IMR-90 (cell line): Measurements from ENCODE around the gene RPTOR. TPM values are rescaled to one million over a fixed set of nuclear protein-coding genes. Genes with fewer than 3 reads are reported as not detected.

ENCODE experiments used
- ATAC-seq: fragments of 200-7000 bp; cut with Tn5 transposase; 2 replicates; pipeline ENCODE4 v1.9.1; 2020; ENCODE audit warnings: low read depth, mild to moderate bottlenecking, moderate library complexity
- BruUV-seq: library from RNA; stranded (reverse); fragments of 400-500 nt; replicated peaks from 2 replicates; lab custom pipeline; 2021; lab: Mats Ljungman, UMichigan
- CTCF ChIA-PET: fragments of 300-600 bp; formaldehyde crosslinking; extraction: SDS; loops from one replicate; lab custom pipeline; 2021; ENCODE audit warnings: antibody characterized with exemption; lab: Yijun Ruan, JAX
- POLR2A ChIA-PET: fragments of 300-600 bp; sonication (Branson Sonifier 250); formaldehyde crosslinking; loops from one replicate; lab custom pipeline; 2022; ENCODE audit warnings: antibody characterized with exemption; ENCODE audit not compliant: unreplicated experiment; lab: Charles Lee
- DNase-seq: peaks from one replicate; pipeline ENCODE4 v3.0.0; 2013
- H2AFZ ChIP-seq: replicated peaks from 2 replicates; pipeline ENCODE3; 2013; ENCODE audit warnings: low read length, mild to moderate bottlenecking; ENCODE audit not compliant: poor library complexity
- H2AK5ac ChIP-seq: 2 replicates; pipeline ENCODE4 v1.6.1; 2013; ENCODE audit warnings: low read depth, low read length, inconsistent platforms
- H2AK9ac ChIP-seq: replicated peaks from 2 replicates; pipeline ENCODE3; 2013; ENCODE audit warnings: mild to moderate bottlenecking, low read depth, low read length, moderate library complexity; ENCODE audit not compliant: poor library complexity
- H2BK120ac ChIP-seq: 2 replicates; pipeline ENCODE4 v1.6.1; 2013; ENCODE audit warnings: low read depth, low read length, inconsistent platforms
- H2BK15ac ChIP-seq: 3 replicates; pipeline ENCODE4 v1.6.1; 2013; ENCODE audit warnings: low read depth, low read length, inconsistent platforms
- H2BK20ac ChIP-seq: 2 replicates; pipeline ENCODE4 v1.6.1; 2013; ENCODE audit warnings: low read depth, mild to moderate bottlenecking, inconsistent platforms, low read length, moderate library complexity
- H2BK5ac ChIP-seq: 2 replicates; pipeline ENCODE4 v1.6.1; 2013; ENCODE audit warnings: mild to moderate bottlenecking, low read depth, low read length, inconsistent platforms; ENCODE audit not compliant: poor library complexity, severe bottlenecking
- H3K14ac ChIP-seq: replicated peaks from 2 replicates; pipeline ENCODE4 v1.6.1; 2013; ENCODE audit warnings: low read depth, low read length, inconsistent platforms
- H3K18ac ChIP-seq: 2 replicates; pipeline ENCODE4 v1.6.1; 2013; ENCODE audit warnings: low read depth, low read length, control low read depth
- H3K23ac ChIP-seq: 2 replicates; pipeline ENCODE4 v1.6.1; 2013; ENCODE audit warnings: low read depth, low read length, inconsistent platforms
- H3K27ac ChIP-seq: 2 replicates; pipeline ENCODE4 v1.5.1; 2013; ENCODE audit warnings: mild to moderate bottlenecking, control low read depth, low read length; ENCODE audit not compliant: insufficient read depth
- H3K27me3 ChIP-seq: 2 replicates; pipeline ENCODE4 v1.6.1; 2013; ENCODE audit warnings: low read length; ENCODE audit not compliant: control insufficient read depth, insufficient read depth
- H3K36me3 ChIP-seq: 2 replicates; pipeline ENCODE4 v1.6.1; 2013; ENCODE audit warnings: low read length, mixed read lengths; ENCODE audit not compliant: control insufficient read depth, insufficient read depth
- H3K4ac ChIP-seq: 2 replicates; pipeline ENCODE4 v1.6.1; 2013; ENCODE audit warnings: low read depth, low read length, inconsistent platforms
- H3K4me1 ChIP-seq: 2 replicates; pipeline ENCODE4 v1.6.1; 2013; ENCODE audit warnings: low read length, mixed read lengths; ENCODE audit not compliant: control insufficient read depth, insufficient read depth
- H3K4me2 ChIP-seq: 2 replicates; pipeline ENCODE4 v1.6.1; 2013; ENCODE audit warnings: low read depth, mild to moderate bottlenecking, control low read depth, low read length, moderate library complexity
- H3K4me3 ChIP-seq: 2 replicates; pipeline ENCODE4 v1.5.1; 2013; ENCODE audit warnings: low read depth, mild to moderate bottlenecking, control low read depth, low read length, moderate library complexity; ENCODE audit not compliant: insufficient read depth
- H3K56ac ChIP-seq: 2 replicates; pipeline ENCODE4 v1.6.1; 2013; ENCODE audit warnings: low read length, inconsistent platforms; ENCODE audit not compliant: insufficient read depth; ENCODE audit errors: extremely low read depth
- H3K79me1 ChIP-seq, 2 experiments: 2 replicates each; pipeline ENCODE4 v1.6.1; 2013; ENCODE audit warnings: low read length in 2 of 2, inconsistent platforms in 1 of 2, low read depth in 1 of 2
- H3K9ac ChIP-seq: 2 replicates; pipeline ENCODE4 v1.6.1; 2013; ENCODE audit warnings: low read depth, low read length, control low read depth
- H3K9me1 ChIP-seq: 2 replicates; pipeline ENCODE4 v1.6.1; 2013; ENCODE audit warnings: low read length, inconsistent platforms; ENCODE audit not compliant: insufficient read depth
- H3K9me3 ChIP-seq: 2 replicates; pipeline ENCODE4 v1.6.1; 2013; ENCODE audit warnings: low read length; ENCODE audit not compliant: control insufficient read depth, insufficient read depth
- H4K20me1 ChIP-seq: 2 replicates; pipeline ENCODE4 v1.6.1; 2013; ENCODE audit warnings: low read length, inconsistent platforms; ENCODE audit not compliant: insufficient read depth
- H4K5ac ChIP-seq: 2 replicates; pipeline ENCODE4 v1.6.1; 2013; ENCODE audit warnings: mild to moderate bottlenecking, low read depth, low read length, control low read depth
- H4K8ac ChIP-seq, 2 experiments: 2 replicates each; pipeline ENCODE4 v1.6.1; 2013; ENCODE audit warnings: low read depth in 2 of 2, low read length in 2 of 2, control low read depth in 1 of 2, inconsistent platforms in 1 of 2
- H4K91ac ChIP-seq: 2 replicates; pipeline ENCODE4 v1.6.1; 2013; ENCODE audit warnings: low read depth, low read length, inconsistent platforms; ENCODE audit not compliant: insufficient read depth
- BHLHE40 ChIP-seq: fragments of 150-350 bp; IDR thresholded peaks from 2 replicates; pipeline ENCODE4 v1.6.1; 2016; ENCODE audit warnings: mild to moderate bottlenecking, low read depth, low read length
- CHD1 ChIP-seq: IDR thresholded peaks from 2 replicates; pipeline ENCODE4 v1.6.1; 2012; ENCODE audit warnings: low read depth, low read length, improper control_type of control experiment
- FOS ChIP-seq: fragments of 150-350 bp; IDR thresholded peaks from 2 replicates; pipeline ENCODE4 v1.6.1; 2016; ENCODE audit warnings: low read depth, low read length
- MAFK ChIP-seq: IDR thresholded peaks from 2 replicates; pipeline ENCODE4 v1.6.1; 2012; ENCODE audit warnings: low read depth, low read length, improper control_type of control experiment
- MAZ ChIP-seq: IDR thresholded peaks from 2 replicates; pipeline ENCODE4 v1.6.1; 2012; ENCODE audit warnings: low read depth, mild to moderate bottlenecking, low read length, improper control_type of control experiment, moderate library complexity, borderline replicate concordance
- MXI1 ChIP-seq: IDR thresholded peaks from 2 replicates; pipeline ENCODE4 v1.6.1; 2012; ENCODE audit warnings: low read depth, mild to moderate bottlenecking, low read length, moderate library complexity, borderline replicate concordance
- NFE2L2 ChIP-seq: fragments of 150-350 bp; IDR thresholded peaks from 2 replicates; pipeline ENCODE4 v1.6.1; 2016; ENCODE audit warnings: low read depth, mild to moderate bottlenecking, low read length
- RAD21 ChIP-seq: IDR thresholded peaks from 2 replicates; pipeline ENCODE4 v1.6.1; 2012; ENCODE audit warnings: low read length, improper control_type of control experiment
- RFX5 ChIP-seq: IDR thresholded peaks from 2 replicates; pipeline ENCODE4 v1.8.0; 2012; ENCODE audit warnings: low read depth, mild to moderate bottlenecking, low read length, moderate library complexity
- WGBS, 2 experiments: methylation state at CpG; one replicate each; pipeline versions ENCODE4 v1.1.5 to v1.1.7; 2013; ENCODE audit warnings: missing lambda C conversion rate in 2 of 2; ENCODE audit not compliant: insufficient read length in 1 of 2; ENCODE audit errors: extremely low coverage in 2 of 2; 5-methylcytosine and 5-hydroxymethylcytosine counted together
- dilution Hi-C: fragments of 300-500 bp; cut with HindIII; formaldehyde crosslinking; loops from one replicate; pipeline ENCODE4 v1.14.3; 2018; ENCODE audit warnings: low sequenced_read_pairs; ENCODE audit not compliant: unreplicated experiment
- in situ Hi-C: fragments of 300-500 bp; cut with MboI; formaldehyde crosslinking; loops from 3 replicates; pipeline ENCODE4 v1.14.3; 2019; ENCODE audit warnings: low sequenced_read_pairs, inconsistent platforms, mixed read lengths
- intact Hi-C: fragments of 100-400 bp; cut with micrococcal nuclease; formaldehyde crosslinking; loops from 2 replicates; pipeline ENCODE4 v1.10.0; 2022
- polyA plus RNA-seq, 3 experiments: library from polyadenylated mRNA; depleted of rRNA; stranded (reverse); fragments of >200 nt; gene quantifications; 2 replicates each; pipeline ENCODE4 v1.2.3, GENCODE V29; 2012; ENCODE audit warnings: low replicate concordance in 1 of 3
- total RNA-seq: library from RNA; depleted of rRNA; stranded (reverse); fragments of >200 nt; gene quantifications from 2 replicates; pipeline ENCODE4 v1.2.3, GENCODE V29; 2012
- TF ChIP-seq, protein P1 (sequence below): conservative IDR thresholded peaks from 2 replicates; pipeline ENCODE4 v1.5.1; 2012; ENCODE audit warnings: mild to moderate bottlenecking, low read depth, low read length, improper control_type of control experiment
- TF ChIP-seq, protein P2 (sequence below): fragments of 150-350 bp; IDR thresholded peaks from 2 replicates; pipeline ENCODE4 v1.6.1; 2016; ENCODE audit warnings: low read depth, mild to moderate bottlenecking, low read length, moderate library complexity, borderline replicate concordance

The RPTOR gene
- total and polyA plus RNA-seq, 2 of the 4 experiments (the other 2 are of a cell fraction), result 10.8 to 14.7 TPM

DNA sequence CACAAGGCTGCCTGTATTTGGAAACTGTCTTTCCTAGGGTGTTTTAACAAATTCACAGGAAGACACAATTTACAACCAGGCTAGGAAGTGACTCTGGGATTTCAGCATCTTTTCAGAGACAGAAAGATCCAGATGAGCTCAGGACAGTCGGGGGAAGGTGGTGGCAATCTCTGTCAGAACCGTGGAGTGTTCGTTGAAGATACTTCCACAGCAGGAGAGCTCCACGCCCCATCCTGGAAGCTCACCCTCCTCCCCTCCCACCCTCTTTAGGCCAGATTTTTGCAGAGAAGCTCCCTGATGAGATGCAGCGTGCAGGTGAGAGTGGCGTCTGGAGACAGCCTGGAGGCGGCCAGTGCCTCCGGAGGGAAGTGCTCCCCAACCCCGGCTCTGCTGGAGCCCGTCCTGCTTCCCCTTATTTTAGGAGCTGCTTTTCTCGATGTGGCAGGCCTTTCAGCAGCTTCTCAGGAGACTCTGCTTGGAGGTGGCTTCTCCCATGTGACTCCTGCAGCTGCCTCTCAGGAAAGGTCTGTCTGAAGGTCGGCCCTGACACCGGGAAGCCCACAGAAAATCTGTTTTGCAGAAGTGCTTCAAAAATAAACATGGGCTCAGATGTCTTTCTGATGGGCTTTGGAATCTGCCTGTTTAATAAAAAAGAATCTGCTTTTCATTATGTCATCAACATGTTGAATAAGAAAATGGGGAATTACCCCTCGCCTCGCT, 260.6 kb downstream of the RPTOR start (continued):
- TF ChIP-seq MXI1 (no peak), MAFK (no peak)

DNA sequence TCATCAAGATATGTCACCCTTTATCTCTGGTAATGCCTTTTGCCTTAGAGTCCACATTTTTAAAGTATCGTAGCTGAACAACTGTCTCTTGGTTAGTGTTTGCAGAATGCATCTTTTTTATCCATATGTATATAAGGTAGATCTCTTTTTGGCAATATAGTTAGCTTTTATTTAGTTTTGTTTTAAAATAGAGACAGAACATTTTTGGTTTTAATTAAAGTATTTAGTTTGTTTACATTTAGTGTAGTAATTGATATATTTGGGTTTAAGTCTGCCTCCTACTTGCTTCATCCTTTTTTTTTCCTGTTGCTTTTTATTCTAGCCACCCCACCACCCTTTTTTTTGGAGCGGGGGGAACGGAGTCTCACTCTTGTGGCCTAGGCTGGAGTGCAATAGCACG, 262.4 kb downstream of the RPTOR start:
- Histone ChIP-seq H3K27me3 (no peaks in the 10 kb centered on the region), H3K4me1 (peaks cover 7% of the 10 kb centered on the region; the same call in 1 of the 2 replicates), H2AK9ac (no peak overlapping the region), H3K36me3 (peaks cover 6% of the 10 kb centered on the region; the same call in 1 of the 2 replicates), H3K79me1 (peaks cover 5 to 10% of the 10 kb centered on the region in 2 experiments; a peak in 1 of 4 replicates), H2BK15ac (no peak overlapping the region), H2AFZ (no peak overlapping the region), H3K4me3 (no peak overlapping the region), H2BK20ac (no peak overlapping the region), H3K14ac (no peak overlapping the region), H3K9me1 (no peaks in the 10 kb centered on the region), H2AK5ac (no peak overlapping the region), H4K91ac (no peak overlapping the region), H3K23ac (no peak overlapping the region), H3K18ac (no peak overlapping the region), H3K27ac (no peak overlapping the region), H4K20me1 (no peaks in the 10 kb centered on the region), H4K5ac (no peak overlapping the region), H2BK120ac (no peak overlapping the region), H3K9ac (no peak overlapping the region), H3K4me2 (no peak overlapping the region), H4K8ac (no peak overlapping the region), H3K56ac (no peak overlapping the region), H3K9me3 (no peaks in the 10 kb centered on the region; the same call in 1 of the 2 replicates), H2BK5ac (no peak overlapping the region), H3K4ac (no peak overlapping the region)
- WGBS, 2 experiments, result 100% methylated on average over 2 of the region's 4 CpGs; no CpG with 5 or more reads in 1 of the 2 experiments
- ATAC-seq (no peak), DNase-seq (no peak)
- POLR2A ChIA-PET, result no interaction called here
- TF ChIP-seq NFE2L2, result no peak
- no peak for TF ChIP-seq BHLHE40
- no peak for TF ChIP-seq FOS
- no peak for TF ChIP-seq RAD21
- no peak for TF ChIP-seq MAZ
- no peak for TF ChIP-seq MAFK
- TF ChIP-seq, protein P1, sequence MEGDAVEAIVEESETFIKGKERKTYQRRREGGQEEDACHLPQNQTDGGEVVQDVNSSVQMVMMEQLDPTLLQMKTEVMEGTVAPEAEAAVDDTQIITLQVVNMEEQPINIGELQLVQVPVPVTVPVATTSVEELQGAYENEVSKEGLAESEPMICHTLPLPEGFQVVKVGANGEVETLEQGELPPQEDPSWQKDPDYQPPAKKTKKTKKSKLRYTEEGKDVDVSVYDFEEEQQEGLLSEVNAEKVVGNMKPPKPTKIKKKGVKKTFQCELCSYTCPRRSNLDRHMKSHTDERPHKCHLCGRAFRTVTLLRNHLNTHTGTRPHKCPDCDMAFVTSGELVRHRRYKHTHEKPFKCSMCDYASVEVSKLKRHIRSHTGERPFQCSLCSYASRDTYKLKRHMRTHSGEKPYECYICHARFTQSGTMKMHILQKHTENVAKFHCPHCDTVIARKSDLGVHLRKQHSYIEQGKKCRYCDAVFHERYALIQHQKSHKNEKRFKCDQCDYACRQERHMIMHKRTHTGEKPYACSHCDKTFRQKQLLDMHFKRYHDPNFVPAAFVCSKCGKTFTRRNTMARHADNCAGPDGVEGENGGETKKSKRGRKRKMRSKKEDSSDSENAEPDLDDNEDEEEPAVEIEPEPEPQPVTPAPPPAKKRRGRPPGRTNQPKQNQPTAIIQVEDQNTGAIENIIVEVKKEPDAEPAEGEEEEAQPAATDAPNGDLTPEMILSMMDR, result no peak
- no peak for TF ChIP-seq RFX5
- no peak for TF ChIP-seq CHD1
- TF ChIP-seq, protein P2, sequence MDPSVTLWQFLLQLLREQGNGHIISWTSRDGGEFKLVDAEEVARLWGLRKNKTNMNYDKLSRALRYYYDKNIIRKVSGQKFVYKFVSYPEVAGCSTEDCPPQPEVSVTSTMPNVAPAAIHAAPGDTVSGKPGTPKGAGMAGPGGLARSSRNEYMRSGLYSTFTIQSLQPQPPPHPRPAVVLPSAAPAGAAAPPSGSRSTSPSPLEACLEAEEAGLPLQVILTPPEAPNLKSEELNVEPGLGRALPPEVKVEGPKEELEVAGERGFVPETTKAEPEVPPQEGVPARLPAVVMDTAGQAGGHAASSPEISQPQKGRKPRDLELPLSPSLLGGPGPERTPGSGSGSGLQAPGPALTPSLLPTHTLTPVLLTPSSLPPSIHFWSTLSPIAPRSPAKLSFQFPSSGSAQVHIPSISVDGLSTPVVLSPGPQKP, result no peak
- no TSS peak for BruUV-seq
- dilution Hi-C loops, result no loop called here
- CTCF ChIA-PET, result no interaction called here
- in situ Hi-C loops, result no loop called here
- intact Hi-C loops, result no loop called here
